Myometrial cell (primary cell): ENCODE results near the gene CASK. TPM values are rescaled to one million over a fixed set of nuclear protein-coding genes. Genes with fewer than 3 reads are reported as not detected.

ENCODE experiments used
- total RNA-seq: library from RNA; depleted of rRNA; stranded (reverse); fragments of >200 nt; gene quantifications from 2 replicates; pipeline ENCODE4 v1.2.3, GENCODE V29; 2015

Gene CASK, protein sequence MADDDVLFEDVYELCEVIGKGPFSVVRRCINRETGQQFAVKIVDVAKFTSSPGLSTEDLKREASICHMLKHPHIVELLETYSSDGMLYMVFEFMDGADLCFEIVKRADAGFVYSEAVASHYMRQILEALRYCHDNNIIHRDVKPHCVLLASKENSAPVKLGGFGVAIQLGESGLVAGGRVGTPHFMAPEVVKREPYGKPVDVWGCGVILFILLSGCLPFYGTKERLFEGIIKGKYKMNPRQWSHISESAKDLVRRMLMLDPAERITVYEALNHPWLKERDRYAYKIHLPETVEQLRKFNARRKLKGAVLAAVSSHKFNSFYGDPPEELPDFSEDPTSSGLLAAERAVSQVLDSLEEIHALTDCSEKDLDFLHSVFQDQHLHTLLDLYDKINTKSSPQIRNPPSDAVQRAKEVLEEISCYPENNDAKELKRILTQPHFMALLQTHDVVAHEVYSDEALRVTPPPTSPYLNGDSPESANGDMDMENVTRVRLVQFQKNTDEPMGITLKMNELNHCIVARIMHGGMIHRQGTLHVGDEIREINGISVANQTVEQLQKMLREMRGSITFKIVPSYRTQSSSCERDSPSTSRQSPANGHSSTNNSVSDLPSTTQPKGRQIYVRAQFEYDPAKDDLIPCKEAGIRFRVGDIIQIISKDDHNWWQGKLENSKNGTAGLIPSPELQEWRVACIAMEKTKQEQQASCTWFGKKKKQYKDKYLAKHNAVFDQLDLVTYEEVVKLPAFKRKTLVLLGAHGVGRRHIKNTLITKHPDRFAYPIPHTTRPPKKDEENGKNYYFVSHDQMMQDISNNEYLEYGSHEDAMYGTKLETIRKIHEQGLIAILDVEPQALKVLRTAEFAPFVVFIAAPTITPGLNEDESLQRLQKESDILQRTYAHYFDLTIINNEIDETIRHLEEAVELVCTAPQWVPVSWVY
- total RNA-seq, result 10.1 and 28.2 TPM in 2 replicates

DNA sequence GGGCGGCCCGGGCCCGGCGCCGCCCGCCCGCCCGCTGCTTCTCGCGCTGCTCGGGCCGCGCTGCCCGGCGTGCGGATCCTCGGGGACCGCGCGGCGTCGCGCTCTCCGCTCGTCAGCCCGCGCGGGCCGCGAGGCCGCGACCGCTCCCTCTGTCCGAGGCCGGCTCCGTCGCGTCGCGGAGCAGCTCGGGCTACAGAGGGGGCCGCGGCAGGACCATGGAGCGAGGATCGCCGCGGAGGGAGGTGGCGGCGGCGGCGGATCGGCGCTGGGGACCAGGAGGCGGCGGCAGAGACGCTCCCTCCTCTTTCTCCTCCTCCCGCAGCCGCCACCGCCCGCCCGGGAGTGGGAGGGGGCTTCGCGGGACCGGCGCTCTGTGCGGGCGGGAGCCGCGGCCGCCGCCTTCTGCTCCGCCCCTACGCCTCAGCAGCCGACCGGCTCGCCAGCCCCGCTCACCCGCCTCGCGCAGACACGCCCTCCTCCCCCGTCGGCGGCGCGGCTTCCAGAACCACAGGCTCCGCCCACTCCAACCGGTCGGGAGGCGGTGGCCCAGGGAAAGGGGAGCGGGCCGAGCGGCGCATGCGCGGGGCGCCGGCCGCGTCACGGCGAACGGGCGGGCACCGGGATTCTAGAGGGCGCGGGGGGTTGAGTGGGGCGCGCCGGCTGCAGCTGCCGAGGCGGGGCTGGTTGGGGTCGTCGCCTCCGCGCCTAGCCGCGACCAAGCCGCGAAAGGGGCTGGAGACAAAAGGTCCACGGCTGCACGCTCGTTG, at the start of gene CASK:
Gene CASK, minus strand, starts transcription at position 344 of the 767 bp plus-strand sequence. CDS start 566 bp downstream, outside the sequence.

DNA sequence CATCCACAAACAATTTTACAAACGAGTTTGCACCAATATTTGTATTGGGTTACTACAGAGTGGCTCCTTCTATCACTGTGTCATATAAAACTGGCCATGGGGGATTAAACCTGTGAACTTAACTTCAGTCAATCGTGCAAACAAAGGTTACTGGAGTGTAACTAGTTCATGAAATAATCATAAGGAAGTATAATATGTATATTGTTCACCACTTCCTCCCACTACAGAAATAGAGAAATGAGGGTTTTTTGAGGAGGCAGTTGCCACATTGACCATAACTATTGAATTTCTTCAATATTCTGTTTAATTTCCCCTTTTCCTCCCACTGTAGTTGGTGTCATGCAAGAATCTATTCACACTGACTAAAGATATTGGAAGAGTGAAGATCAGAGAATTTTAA, 199.5 kb downstream of the CASK start, which contains the start of gene GPR82:
Gene GPR82, plus strand, starts transcription at position 356 of the 400 bp plus-strand sequence. CDS start 2,846 bp downstream, outside the sequence.

DNA sequence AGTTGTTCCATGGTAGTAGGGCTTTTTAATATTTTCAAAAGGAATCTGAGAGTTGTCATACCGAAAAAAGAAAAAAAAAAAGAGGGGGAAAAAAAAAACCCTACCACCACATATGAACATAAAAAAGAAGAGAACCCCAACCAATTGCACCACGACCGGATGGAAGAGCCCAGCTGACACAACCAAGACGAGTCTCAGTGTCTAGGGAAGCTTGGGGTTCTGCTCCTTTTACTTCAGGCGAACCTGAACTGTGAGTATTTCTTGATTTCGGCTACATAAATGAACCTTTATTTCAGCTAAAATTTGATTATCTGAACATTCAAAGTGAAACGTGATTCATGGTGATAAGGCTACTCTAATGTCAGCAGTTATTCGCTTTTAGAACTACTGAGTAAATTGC, 234.5 kb downstream of the CASK start, which contains the start of gene GPR34:
Gene GPR34, plus strand, starts transcription at position 139 of the 400 bp plus-strand sequence. CDS start 6,661 bp downstream, outside the sequence.

Other genes with a start within 250 kb of the CASK start
- gene GPR34, start 234.6 kb downstream of the CASK start, total RNA-seq, result not detected in 2 replicates
- gene GPR82, start 199.4 kb downstream of the CASK start, total RNA-seq, result not detected in 2 replicates